TTC549 (cell line): ENCODE data around the gene FCN3.

Source experiments
- FAIRE-seq: peaks from 2 replicates; lab custom pipeline; 2012; peaks lifted over from hg19 to GRCh38; lab: Jason Lieb, UNC

The FCN3 gene

GRCh38 chr1:27357281-27358037 lies 17.2 kb downstream of the FCN3 start:
- no peak for FAIRE-seq

DNA sequence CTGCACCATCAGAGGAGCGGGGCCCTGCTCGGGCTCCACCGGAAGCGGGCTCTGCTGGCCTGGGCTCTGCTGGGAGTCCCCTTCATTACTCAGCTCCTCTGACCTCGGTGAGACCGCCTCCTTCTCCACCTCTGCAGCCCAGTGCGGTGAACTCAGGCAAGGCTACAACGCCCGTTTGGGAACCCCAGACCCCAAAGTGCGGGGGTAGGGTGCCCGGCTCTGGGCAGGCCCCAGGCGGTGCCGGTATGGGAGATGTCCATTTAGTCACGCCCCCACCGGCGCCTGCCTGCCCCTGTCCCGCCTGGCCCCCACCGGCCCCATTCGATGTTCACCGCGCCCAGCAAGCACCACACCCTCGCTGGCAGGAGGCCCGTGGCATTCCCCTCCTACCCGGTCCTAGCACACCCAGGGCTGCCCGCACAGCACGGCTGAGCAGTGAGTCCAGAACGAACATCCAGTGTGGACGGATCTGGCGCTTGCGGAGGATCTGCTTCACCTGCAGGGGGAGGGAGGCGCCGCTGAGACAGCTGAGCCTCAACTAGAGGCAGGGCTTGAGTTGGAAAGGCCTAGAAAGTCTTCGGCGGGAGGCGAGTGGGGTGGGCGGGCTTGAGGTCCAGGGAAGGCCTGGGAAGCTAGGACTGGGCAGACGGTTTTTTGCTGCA lies 17.9 kb downstream of the FCN3 start:
- FAIRE-seq = no peak

DNA sequence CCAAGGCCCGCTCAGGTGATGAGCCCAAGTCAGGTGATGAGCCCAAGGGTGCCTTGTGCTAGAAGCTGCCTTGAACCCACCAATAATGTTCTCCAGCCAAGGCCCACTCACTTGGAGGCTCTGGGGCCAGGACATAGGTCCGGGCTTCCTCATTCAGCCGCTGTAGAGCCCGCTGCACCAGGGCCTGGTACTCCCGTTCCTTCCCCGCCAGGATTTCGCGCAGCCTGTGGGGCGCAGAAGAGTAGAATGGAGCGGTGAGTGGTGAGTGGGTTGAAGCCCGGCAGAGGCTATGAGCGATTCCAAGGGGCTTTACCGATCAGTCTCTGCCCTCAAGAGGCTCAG lies 18.4 kb downstream of the FCN3 start:
- no peak for FAIRE-seq

DNA sequence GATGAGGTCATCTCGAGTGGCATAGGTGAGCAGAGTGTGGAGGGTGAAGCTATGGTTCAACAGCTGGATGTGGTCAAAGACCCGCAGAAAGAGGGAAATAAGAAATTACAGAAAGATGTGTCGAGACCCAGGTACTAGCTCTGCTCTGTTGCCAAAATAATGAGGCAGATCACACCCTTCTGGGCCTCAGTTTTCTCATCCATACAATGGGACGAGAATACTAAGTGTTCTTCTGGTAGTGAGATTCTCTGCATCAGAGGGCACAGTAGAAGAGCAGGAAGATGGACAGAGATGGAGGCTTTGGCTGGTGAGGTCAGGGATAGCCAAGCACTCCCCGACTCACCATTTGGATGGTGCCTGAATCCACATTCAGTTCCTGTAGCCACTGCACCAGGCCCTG lies 18.9 kb downstream of the FCN3 start:
- FAIRE-seq = no peak

DNA sequence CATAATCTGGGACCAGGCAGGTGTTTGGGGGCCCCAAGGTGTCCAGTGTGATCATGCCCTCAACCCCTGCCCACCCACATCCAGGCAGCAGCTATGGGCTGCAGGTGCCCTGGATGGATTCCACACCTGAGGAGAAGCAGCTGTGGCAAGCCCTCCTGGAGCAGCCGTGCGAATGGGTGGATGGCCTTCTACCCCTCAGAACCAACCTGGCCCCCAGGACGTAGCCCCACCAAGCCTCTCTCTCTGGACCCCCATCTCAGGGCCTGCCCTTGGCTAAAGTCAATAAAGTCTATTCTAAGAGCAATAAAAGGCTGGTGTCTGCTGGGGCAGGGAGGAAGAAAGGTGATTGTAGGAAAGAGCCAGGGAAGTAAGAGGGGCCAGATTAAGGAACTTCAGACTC lies 21.0 kb downstream of the FCN3 start:
- no peak for FAIRE-seq

GRCh38 chr1:27353166-27353565 lies 21.5 kb downstream of the FCN3 start:
- FAIRE-seq = no peak

GRCh38 chr1:27351541-27352107 lies 23.0 kb downstream of the FCN3 start:
- no peak for FAIRE-seq

DNA sequence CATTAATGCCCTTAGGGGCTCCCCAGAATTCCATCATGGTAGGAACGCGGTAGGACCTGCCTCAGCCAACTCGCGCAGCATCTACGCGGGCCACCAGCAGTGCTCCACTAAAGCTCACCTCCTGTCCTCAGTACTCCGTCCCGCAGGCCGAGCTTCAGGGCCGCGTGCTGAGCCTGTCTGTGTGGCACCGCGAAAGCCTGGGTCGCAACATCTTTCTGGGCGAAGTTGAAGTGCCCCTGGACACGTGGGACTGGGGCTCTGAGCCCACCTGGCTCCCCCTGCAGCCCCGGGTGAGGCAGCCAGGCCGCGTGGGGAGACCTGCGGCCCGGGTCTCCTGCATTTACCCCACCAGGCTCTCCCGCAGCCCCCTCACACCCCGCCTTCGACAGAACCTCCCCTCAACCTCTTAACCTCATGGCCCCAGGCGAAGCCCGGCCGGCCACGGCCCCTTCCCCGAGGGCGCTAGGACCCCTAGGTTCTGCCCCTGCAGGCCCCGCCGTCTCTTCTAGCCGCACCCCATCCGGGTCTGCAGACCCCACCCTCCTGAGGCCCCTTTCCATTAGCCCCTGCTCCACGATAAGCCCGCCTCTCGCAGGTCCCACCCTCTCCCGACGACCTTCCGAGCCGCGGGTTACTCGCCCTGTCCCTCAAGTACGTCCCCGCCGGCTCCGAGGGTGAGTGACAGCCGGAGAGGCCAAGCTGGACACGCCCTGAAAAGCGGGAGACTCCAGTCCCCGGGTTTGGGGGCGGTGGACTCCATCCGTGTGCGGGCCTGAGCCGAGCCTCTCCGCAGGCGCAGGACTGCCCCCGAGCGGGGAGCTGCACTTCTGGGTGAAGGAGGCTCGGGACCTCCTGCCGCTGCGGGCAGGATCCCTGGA lies 23.7 kb downstream of the FCN3 start:
- no peak for FAIRE-seq

- no peak for FAIRE-seq
Measured at GRCh38 chr1:27349784-27350662, 24.6 kb downstream of the FCN3 start.

GRCh38 chr1:27348861-27349783 lies 25.5 kb downstream of the FCN3 start:
- FAIRE-seq = no peak

GRCh38 chr1:27346991-27347624 lies 27.5 kb downstream of the FCN3 start:
- no peak for FAIRE-seq

GRCh38 chr1:27346357-27346756 lies 28.3 kb downstream of the FCN3 start:
- no peak for FAIRE-seq

- no peak for FAIRE-seq
Measured at GRCh38 chr1:27345272-27345671, 29.4 kb downstream of the FCN3 start.

- FAIRE-seq = no peak
Measured at GRCh38 chr1:27343639-27344025, 31.0 kb downstream of the FCN3 start.

- no peak for FAIRE-seq
Measured at GRCh38 chr1:27342778-27343638, 31.6 kb downstream of the FCN3 start.

DNA sequence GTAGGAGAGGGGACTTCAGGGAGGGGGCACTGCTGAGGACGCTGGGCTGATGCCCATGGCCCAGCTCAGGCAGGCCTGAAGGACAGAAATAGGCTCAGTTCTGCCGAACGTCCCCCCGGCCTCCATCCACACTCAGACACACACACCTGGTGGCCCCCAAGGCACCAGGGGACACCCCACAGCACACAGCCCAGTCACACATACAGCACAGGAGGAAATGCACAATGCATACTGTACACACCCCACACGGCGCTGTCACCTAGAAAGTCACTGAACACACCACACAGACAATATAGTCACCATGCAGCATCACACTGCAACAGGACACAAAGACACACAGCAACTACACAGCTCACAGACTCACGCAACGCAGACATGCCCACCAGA lies 32.2 kb downstream of the FCN3 start:
- no peak for FAIRE-seq

DNA sequence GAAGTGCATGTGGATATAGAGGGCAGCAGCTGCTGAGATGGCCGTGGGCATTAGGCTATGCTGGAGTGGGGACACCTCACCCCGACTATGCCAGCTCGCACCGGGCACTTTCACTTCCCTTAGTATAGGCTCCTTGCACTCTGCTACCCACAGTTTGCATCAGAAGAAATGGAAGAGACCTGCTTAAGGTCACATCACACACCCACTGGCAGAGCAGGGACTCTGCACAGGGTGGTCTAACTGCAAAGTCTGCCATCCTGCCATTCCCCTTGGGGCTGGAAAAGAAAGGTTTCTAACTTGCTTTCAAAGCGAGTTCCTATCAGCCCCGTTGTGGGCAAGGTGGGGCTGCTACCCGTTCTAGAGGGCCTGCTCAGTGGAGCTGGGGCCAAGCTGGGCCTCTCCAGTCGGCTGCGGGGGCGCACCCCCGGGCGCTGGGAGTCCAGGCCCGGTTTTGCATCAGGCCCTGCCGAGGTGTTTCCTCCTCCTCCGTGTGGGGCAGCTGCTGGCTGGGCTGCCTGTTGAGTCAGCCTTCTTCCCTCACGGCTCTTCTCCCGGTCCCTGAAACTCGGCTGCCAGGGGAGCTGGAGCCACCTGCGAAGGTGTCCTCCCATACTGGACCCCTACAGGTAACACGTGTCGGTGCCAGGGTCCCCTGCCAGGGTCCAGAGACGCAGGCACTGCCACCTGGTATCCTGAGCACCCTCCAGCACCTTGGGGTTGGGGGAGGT lies 32.9 kb downstream of the FCN3 start, which contains the start of gene SYTL1:
Gene SYTL1 (plus strand): TSS at position 498 of the 728 bp plus-strand sequence. CDS start 3,313 bp downstream, outside the sequence.
- FAIRE-seq = no peak

DNA sequence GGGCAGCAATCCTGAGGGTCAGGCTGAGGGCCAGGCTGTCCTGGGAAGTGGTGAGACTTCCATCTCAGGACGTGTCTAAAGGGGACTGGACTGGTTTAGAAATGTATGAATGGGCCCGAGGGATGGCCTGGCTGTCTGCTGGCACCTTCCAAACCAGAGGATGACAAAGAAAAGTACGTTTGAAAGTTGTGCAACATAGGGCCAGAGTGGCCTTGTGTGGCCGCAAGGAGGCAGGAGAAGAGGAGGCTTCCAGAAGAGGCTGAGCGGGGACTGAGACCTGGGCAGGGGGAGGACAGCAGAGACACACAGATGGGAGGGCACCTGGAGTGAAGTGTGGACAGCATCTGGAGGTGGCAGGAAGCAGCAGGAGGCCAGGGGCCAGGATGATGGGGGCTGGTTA lies 35.4 kb downstream of the FCN3 start:
- FAIRE-seq = no peak
